Body of pancreas (tissue), 4 donors: ENCODE measurements around the gene GAN.

ENCODE experiments used
- POLR2A ChIP-seq, 3 donors: fragments of 450-650 bp; IDR thresholded peaks; one replicate each; pipeline ENCODE4 v1.6.1; 2016; ENCODE audit warnings: antibody characterized with exemption in 3 of 3, mild to moderate bottlenecking in 2 of 3
- TF ChIP-seq, protein P1 (sequence below), 7 experiments: fragments of 450-650 bp in 4 of 7; fragments of 200-600 bp in 3 of 7; sonication (generic) in 3 of 7; IDR thresholded peaks; one replicate each; pipeline ENCODE4 v1.5.1; 2016 to 2019; ENCODE audit warnings: antibody characterized with exemption in 7 of 7

DNA sequence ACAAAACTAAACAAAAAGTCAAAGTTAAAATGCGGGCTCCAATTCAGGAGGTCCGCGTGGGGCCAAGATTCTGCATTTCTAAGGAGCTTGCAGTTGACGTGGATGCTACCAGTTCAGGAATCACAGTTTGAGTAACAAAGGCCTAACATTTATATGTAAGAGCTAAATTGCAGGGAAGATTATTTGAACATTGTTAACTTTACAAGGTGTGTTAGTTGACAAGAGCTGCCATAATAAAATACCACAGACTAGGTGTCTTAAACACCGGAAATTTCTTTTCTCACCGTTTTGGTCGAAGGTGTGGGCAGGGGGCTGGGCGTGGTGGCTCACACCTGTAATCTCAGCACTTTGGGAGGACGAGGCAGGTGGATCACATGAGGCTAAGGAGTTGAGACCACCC, 105.0 kb downstream of the GAN start:
- TF ChIP-seq, protein P1, sequence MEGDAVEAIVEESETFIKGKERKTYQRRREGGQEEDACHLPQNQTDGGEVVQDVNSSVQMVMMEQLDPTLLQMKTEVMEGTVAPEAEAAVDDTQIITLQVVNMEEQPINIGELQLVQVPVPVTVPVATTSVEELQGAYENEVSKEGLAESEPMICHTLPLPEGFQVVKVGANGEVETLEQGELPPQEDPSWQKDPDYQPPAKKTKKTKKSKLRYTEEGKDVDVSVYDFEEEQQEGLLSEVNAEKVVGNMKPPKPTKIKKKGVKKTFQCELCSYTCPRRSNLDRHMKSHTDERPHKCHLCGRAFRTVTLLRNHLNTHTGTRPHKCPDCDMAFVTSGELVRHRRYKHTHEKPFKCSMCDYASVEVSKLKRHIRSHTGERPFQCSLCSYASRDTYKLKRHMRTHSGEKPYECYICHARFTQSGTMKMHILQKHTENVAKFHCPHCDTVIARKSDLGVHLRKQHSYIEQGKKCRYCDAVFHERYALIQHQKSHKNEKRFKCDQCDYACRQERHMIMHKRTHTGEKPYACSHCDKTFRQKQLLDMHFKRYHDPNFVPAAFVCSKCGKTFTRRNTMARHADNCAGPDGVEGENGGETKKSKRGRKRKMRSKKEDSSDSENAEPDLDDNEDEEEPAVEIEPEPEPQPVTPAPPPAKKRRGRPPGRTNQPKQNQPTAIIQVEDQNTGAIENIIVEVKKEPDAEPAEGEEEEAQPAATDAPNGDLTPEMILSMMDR (IDR thresholded peaks at IDR 0.05): no peak
- no peak for TF ChIP-seq POLR2A (IDR thresholded peaks at IDR 0.05)
